AG04449 (cell line): ENCODE data around the gene RNF148.

Experiments used
- CTCF ChIA-PET: fragments of 350-600 bp; formaldehyde crosslinking; extraction: SDS; loops from one replicate; lab custom pipeline; 2021; ENCODE audit warnings: antibody characterized with exemption; lab: Yijun Ruan, JAX
- POLR2A ChIA-PET: fragments of 400-600, 350-600 bp; formaldehyde crosslinking; extraction: SDS; loops from one replicate; lab custom pipeline; 2020; ENCODE audit warnings: antibody characterized with exemption, inconsistent platforms; lab: Yijun Ruan, JAX
- DNase-seq: peaks from one replicate; pipeline ENCODE4 v3.0.0-alpha.2; 2010; ENCODE audit warnings: low read depth, low spot score
- H3K4me3 ChIP-seq: 2 replicates; pipeline ENCODE4 v1.5.1; 2011; ENCODE audit warnings: low read depth, mild to moderate bottlenecking, control low read depth, low read length
- CTCF ChIP-seq: IDR thresholded peaks from one replicate; pipeline ENCODE4 v1.5.1; 2011; ENCODE audit warnings: mild to moderate bottlenecking, moderate library complexity, low read length, control low read depth, inconsistent platforms; ENCODE audit not compliant: insufficient read depth; ENCODE audit errors: missing control alignments

Gene RNF148

GRCh38 chr7:122736183-122736582 lies 33.5 kb upstream of the RNF148 start:
- ChIA-PET CTCF (no interaction called here), POLR2A (no interaction called here)
- no peak overlapping the region for H3K4me3 ChIP-seq

GRCh38 chr7:122727759-122728158 lies 25.0 kb upstream of the RNF148 start:
- TF ChIP-seq CTCF = no peak
- H3K4me3 ChIP-seq = no peak overlapping the region
- ChIA-PET CTCF (no interaction called here), POLR2A (no interaction called here)
- no peak for DNase-seq

More at GRCh38 chr7:122736183-122736582, 33.5 kb upstream of the RNF148 start:
- no peak for TF ChIP-seq CTCF
- DNase-seq = no peak

- TF ChIP-seq CTCF = no peak
- no peak overlapping the region for H3K4me3 ChIP-seq
- ChIA-PET CTCF (no interaction called here), POLR2A (no interaction called here)
- no peak for DNase-seq
Measured at GRCh38 chr7:122727354-122727753, 24.6 kb upstream of the RNF148 start.

- no peak overlapping the region for H3K4me3 ChIP-seq
- ChIA-PET POLR2A (no interaction called here), CTCF (no interaction called here)
- no peak for TF ChIP-seq CTCF
- DNase-seq = no peak
Measured at GRCh38 chr7:122726881-122727280, 24.2 kb upstream of the RNF148 start.

GRCh38 chr7:122724366-122724765 lies 21.6 kb upstream of the RNF148 start:
- ChIA-PET POLR2A (no interaction called here), CTCF (no interaction called here)
- no peak overlapping the region for H3K4me3 ChIP-seq
- TF ChIP-seq CTCF = no peak
- DNase-seq = no peak

- DNase-seq = no peak
- ChIA-PET CTCF (no interaction called here), POLR2A (no interaction called here)
- H3K4me3 ChIP-seq = no peak overlapping the region
- TF ChIP-seq CTCF = no peak
Measured at GRCh38 chr7:122719010-122719578, 16.4 kb upstream of the RNF148 start.
